ENCODE measurements around the gene DOCK1.
"Not testable (repeated sequence)": the region's sequence is repeated elsewhere in the genome, so short reads cannot be mapped to it uniquely, and the experiment has no call there.

DNA sequence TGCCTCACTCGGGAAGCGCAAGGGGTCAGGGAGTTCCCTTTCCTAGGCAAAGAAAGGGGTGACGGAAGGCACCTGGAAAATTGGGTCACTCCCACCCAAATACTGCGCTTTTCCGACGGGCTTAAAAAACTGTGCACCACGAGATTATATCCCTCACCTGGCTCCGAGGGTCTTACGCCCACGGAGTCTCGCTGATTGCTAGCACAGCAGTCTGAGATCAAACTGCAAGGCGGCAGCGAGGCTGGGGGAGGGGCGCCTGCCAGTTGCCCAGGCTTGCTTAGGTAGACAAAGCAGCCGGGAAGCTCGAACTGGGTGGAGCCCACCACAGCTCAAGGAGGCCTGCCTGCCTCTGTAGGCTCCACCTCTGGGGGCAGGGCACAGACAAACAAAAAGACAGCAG, 23.2 kb upstream of the DOCK1 start:
- TF ChIP-seq, protein P1, sequence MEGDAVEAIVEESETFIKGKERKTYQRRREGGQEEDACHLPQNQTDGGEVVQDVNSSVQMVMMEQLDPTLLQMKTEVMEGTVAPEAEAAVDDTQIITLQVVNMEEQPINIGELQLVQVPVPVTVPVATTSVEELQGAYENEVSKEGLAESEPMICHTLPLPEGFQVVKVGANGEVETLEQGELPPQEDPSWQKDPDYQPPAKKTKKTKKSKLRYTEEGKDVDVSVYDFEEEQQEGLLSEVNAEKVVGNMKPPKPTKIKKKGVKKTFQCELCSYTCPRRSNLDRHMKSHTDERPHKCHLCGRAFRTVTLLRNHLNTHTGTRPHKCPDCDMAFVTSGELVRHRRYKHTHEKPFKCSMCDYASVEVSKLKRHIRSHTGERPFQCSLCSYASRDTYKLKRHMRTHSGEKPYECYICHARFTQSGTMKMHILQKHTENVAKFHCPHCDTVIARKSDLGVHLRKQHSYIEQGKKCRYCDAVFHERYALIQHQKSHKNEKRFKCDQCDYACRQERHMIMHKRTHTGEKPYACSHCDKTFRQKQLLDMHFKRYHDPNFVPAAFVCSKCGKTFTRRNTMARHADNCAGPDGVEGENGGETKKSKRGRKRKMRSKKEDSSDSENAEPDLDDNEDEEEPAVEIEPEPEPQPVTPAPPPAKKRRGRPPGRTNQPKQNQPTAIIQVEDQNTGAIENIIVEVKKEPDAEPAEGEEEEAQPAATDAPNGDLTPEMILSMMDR (IDR thresholded peaks at IDR 0.05) = not testable (repeated sequence)
- TF ChIP-seq POLR2A, POLR2AphosphoS5 (IDR thresholded peaks at IDR 0.05): not testable (repeated sequence)
